GM18526 (cell line): ENCODE data around the gene TMPRSS15.

Source experiments
- POLR2A ChIP-seq: IDR thresholded peaks from 3 replicates; pipeline ENCODE4 v1.6.1; 2011; ENCODE audit not compliant: insufficient read length; ENCODE audit errors: extremely low read depth

TMPRSS15 gene

GRCh38 chr21:18403735-18404450 is at the start of gene TMPRSS15:
Gene TMPRSS15 (minus strand): TSS chr21:18403785. CDS start chr21:18403622, 163 bp downstream.
- no peak for TF ChIP-seq POLR2A

DNA sequence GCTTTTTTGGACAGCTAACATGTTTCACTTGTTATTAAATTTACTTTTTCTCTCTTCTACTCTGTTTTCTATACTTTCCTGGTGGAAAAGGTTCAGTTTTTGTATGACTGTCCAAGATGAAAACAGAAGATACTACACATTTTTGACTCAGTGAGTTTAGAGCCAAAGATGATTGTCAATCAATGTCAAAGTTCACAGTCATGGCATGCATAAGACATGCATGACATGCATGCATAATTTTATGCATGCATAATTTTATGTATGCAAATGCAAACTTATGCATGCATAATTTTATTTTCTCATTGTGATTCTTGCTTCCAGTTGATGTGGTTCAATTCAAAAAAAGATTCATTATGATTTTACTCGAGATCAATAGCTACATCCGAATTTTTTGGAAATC is 48.1 kb upstream of the TMPRSS15 start:
- TF ChIP-seq POLR2A: no peak

DNA sequence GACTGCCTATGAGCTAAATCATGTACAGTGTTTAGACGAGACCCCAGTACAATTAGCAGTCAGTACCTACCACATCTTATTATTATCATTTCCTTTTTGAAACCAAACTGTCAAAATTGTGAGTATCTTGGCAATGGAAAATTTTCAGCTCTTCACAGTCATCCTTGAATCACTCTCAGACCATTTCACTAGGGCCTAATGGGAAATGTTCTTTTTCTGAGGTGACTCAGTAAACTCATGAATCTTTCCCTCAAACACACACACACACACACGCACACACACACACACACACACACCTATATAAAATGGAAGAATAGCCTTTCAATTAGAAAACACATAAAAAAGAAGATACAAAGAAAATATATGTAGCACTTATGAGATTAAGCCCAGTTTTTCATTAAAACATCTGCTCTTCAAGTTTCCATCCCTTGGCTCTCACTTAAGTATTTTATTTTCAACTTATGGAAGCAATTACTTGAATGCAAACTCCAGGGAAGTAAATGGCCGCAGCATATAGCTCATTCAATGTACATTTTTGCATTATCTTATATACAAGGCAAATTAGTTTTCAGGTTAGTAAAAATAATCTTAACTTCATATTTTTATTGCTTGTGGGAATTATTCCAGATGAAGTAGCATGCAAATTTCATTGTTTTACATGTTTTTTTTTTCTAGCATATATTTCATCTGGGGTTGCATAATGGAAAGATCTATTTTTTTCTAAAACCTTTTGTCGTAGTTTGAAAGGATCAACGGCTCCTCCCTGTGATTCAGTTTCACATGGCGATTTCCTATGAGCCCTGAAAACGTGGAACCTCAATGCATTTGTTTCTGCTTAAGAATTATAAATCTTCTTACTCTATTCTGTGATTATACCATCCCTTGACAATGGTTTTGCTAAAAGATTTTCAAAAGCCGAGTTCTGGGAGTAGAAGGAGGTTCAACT is 46.3 kb upstream of the TMPRSS15 start:
- no peak for TF ChIP-seq POLR2A

DNA sequence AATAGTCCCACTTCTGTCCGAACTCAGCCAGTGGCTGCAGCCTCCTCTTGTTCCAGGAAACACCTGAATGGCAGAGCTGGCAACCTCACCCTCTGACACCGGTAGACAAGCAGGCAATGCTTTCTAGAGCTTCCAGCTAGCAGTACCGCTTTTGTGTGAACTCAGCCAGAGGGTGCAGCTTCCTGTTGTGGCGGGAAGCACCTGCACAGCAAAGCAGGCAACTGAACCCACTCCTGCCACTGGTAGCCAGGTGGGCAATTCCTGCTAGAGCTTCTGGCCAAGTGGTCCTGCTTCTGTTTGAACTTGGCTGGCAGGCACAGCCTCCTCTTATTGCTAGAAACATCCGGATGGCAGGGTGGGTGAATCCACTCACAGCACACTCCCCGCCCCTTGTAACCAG is 40.1 kb upstream of the TMPRSS15 start:
- TF ChIP-seq POLR2A: no peak

GRCh38 chr21:18443085-18443484 is 39.5 kb upstream of the TMPRSS15 start:
- TF ChIP-seq POLR2A: no peak

DNA sequence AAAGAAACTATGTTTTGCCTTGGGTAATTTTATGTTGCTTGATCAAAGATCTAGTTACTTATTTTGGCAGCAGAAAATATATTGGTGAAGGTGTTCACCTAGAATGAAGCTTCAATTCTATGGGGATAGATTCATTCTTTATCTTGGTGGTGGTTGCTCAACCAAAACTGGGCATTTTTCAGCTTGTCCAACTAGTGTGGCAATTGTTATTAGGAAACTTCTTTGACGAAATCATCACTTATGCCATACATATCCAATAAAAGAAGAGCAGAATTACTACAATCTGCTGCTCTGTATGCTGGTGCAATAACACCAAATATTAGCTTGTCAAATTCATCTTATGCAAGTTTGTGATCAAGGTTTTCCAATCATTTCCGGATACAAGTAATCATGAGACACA is 26.8 kb upstream of the TMPRSS15 start:
- no peak for TF ChIP-seq POLR2A

- TF ChIP-seq POLR2A: no peak
Measured at GRCh38 chr21:18424276-18424675, 20.7 kb upstream of the TMPRSS15 start.

GRCh38 chr21:18417141-18417790 is 13.7 kb upstream of the TMPRSS15 start:
- TF ChIP-seq POLR2A: no peak

GRCh38 chr21:18411565-18411964 is 8.0 kb upstream of the TMPRSS15 start:
- TF ChIP-seq POLR2A: no peak

DNA sequence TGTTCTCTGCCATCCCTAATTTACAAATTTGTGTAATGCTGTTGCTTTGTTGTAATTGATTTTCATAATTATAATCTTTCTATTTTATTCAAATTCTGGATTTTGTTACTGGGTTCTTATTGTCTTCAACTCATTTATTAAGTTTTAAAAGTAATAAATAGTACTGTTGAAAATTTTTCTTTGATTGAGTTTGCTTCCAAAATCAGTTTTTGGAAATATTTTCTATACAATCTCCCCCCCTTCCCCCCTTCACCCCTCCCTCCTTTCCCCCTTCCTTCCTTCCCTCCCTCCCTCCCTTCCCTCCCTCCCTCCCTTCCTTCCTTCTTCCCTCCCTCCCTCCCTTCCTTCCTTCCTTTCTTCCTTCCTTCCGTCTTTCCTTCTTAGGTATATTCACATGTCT is 6.0 kb upstream of the TMPRSS15 start:
- no peak for TF ChIP-seq POLR2A

- no peak for TF ChIP-seq POLR2A
Measured at GRCh38 chr21:18398843-18399242, 4.7 kb downstream of the TMPRSS15 start.

DNA sequence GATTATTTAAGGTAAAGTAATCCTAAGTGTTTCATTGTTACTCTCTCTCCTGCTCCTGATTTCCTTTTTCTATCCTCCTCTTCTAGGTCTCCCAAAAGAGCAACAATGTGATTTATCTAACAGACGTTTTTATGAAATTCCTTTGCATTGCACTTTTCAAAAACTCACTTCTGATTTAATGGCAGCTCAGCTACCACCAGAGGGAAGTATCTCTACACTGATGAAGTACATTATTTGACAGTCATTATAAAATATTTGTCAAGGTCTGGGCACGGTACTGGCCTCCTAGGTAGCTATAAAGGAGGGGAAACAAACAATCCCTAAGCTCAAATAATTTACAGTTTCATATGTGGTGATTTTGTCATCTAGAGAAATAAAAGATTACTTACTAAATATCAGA is 15.6 kb downstream of the TMPRSS15 start:
- TF ChIP-seq POLR2A: no peak

DNA sequence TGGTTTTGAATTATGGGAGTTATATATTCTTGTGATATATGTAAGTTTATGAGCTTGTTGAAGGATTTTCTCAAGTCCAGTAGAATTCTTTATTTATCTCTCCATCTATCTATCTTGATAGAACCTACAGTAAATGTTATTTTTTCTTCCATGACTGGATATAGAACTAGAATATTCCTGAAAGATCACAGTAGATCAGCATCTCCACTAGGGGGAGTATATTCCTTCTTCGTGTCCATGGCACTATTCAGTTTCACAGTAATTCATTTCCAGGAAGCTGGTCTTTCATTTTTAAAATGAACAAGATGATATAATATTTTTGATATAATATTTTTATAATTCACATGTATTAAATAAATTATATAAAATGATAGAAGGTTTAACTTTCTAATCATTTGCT is 18.8 kb downstream of the TMPRSS15 start:
- no peak for TF ChIP-seq POLR2A

GRCh38 chr21:18382141-18382540 is 21.4 kb downstream of the TMPRSS15 start:
- no peak for TF ChIP-seq POLR2A

- TF ChIP-seq POLR2A: no peak
Measured at GRCh38 chr21:18373606-18374005, 30.0 kb downstream of the TMPRSS15 start.

DNA sequence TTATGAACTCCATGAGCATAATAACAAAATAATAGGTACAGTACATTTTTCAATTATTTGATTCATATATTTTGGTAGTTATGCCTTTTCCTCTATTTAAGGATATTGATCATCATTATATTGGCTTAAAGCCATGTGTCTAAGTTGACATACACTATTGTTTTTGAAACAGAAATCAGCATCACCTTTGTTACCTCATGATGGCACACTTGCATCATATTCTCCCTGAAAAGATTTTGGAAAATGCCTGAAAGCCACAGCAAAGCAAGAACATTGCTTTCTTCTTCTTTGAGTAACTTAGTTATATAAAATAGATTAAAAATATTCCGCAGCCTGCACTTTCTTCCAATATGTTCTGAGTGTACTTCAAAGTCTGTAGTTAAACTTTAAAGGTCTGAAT is 33.3 kb downstream of the TMPRSS15 start:
- no peak for TF ChIP-seq POLR2A
